Osteoblast (primary cell): ENCODE data around the gene WAC. TPM values are rescaled to one million over a fixed set of nuclear protein-coding genes. Genes with fewer than 3 reads are reported as not detected.

Experiments used
- DNase-seq: peaks from one replicate; pipeline ENCODE4 v3.0.0; 2011; ENCODE audit warnings: low spot score, mixed read lengths; ENCODE audit not compliant: insufficient read length; ENCODE audit errors: missing footprints
- H2AFZ ChIP-seq: 2 replicates; pipeline ENCODE4 v1.6.0; 2011; ENCODE audit warnings: mild to moderate bottlenecking, low read length
- H3K27ac ChIP-seq: 2 replicates; pipeline ENCODE4 v1.5.1; 2011; ENCODE audit warnings: mild to moderate bottlenecking, low read depth, low read length, moderate library complexity
- H3K27me3 ChIP-seq: 2 replicates; pipeline ENCODE4 v1.6.0; 2012; ENCODE audit warnings: mild to moderate bottlenecking, control low read depth, inconsistent platforms, low read length, moderate library complexity; ENCODE audit not compliant: insufficient read depth
- H3K36me3 ChIP-seq: 2 replicates; pipeline ENCODE4 v1.5.1; 2011; ENCODE audit warnings: mild to moderate bottlenecking, low read length, control low read depth, moderate library complexity; ENCODE audit not compliant: insufficient read depth
- H3K4me1 ChIP-seq: 2 replicates; pipeline ENCODE4 v1.5.1; 2011; ENCODE audit warnings: mild to moderate bottlenecking, low read length, control low read depth, moderate library complexity; ENCODE audit not compliant: insufficient read depth
- H3K4me2 ChIP-seq: 2 replicates; pipeline ENCODE4 v1.6.0; 2011; ENCODE audit warnings: mild to moderate bottlenecking, low read length; ENCODE audit not compliant: insufficient read depth
- H3K4me3 ChIP-seq: fragments of 200-600 bp; sonication (generic); 3 replicates; pipeline ENCODE4 v1.5.1; 2012; ENCODE audit warnings: mild to moderate bottlenecking, low read length, inconsistent platforms; ENCODE audit not compliant: insufficient read depth
- H3K79me2 ChIP-seq: 2 replicates; pipeline ENCODE4 v1.6.0; 2012; ENCODE audit warnings: mild to moderate bottlenecking, low read length, control low read depth, inconsistent platforms; ENCODE audit not compliant: insufficient read depth
- H3K9me3 ChIP-seq: 2 replicates; pipeline ENCODE4 v1.5.1; 2011; ENCODE audit warnings: low read depth, low read length, control low read depth
- H4K20me1 ChIP-seq: 2 replicates; pipeline ENCODE4 v1.6.0; 2012; ENCODE audit warnings: mild to moderate bottlenecking, low read length, control low read depth; ENCODE audit not compliant: insufficient read depth
- CTCF ChIP-seq: IDR thresholded peaks from 2 replicates; pipeline ENCODE4 v1.5.1; 2011; ENCODE audit warnings: mild to moderate bottlenecking, low read depth, low read length, moderate library complexity; ENCODE audit errors: extremely low read depth
- total RNA-seq: library from RNA; depleted of rRNA; stranded (reverse); fragments of >200 nt; gene quantifications from 2 replicates; pipeline ENCODE4 v1.2.3, GENCODE V29; 2012

Gene WAC
- total RNA-seq, 1 donor: 77.1 TPM

GRCh38 chr10:28555358-28555757, 22.4 kb downstream of the WAC start:
- Histone ChIP-seq H3K27me3 (no peaks in the 10 kb centered on the region), H3K36me3 (peaks cover 35% of the 10 kb centered on the region), H2AFZ (no peak overlapping the region), H3K4me2 (no peak overlapping the region), H4K20me1 (peaks cover 68% of the 10 kb centered on the region), H3K9me3 (no peaks in the 10 kb centered on the region), H3K4me1 (no peaks in the 10 kb centered on the region), H3K4me3 (no peak overlapping the region), H3K27ac (no peak overlapping the region), H3K79me2 (peaks cover 100% of the 10 kb centered on the region)
- TF ChIP-seq CTCF: no peak
- no peak for DNase-seq

GRCh38 chr10:28556142-28556541, 23.2 kb downstream of the WAC start:
- peaks cover 100% of the 10 kb centered on the region for H3K79me2 ChIP-seq
- H4K20me1 ChIP-seq: peaks cover 70% of the 10 kb centered on the region
- H3K4me1 ChIP-seq: no peaks in the 10 kb centered on the region
- H3K36me3 ChIP-seq: peaks cover 35% of the 10 kb centered on the region
- H3K4me2 ChIP-seq: no peak overlapping the region
- H3K27me3 ChIP-seq: no peaks in the 10 kb centered on the region
- TF ChIP-seq CTCF: no peak
- no peak for DNase-seq
- H2AFZ ChIP-seq: no peak overlapping the region
- H3K9me3 ChIP-seq: no peaks in the 10 kb centered on the region
- no peak overlapping the region for H3K27ac ChIP-seq
- no peak overlapping the region for H3K4me3 ChIP-seq

GRCh38 chr10:28558186-28558585, 25.3 kb downstream of the WAC start:
- H3K4me3 ChIP-seq: no peak overlapping the region
- no peak overlapping the region for H3K4me2 ChIP-seq
- H3K27ac ChIP-seq: no peak overlapping the region
- H3K36me3 ChIP-seq: peaks cover 38% of the 10 kb centered on the region
- peaks cover 100% of the 10 kb centered on the region for H3K79me2 ChIP-seq
- TF ChIP-seq CTCF: no peak
- peaks cover 76% of the 10 kb centered on the region for H4K20me1 ChIP-seq
- H3K4me1 ChIP-seq: no peaks in the 10 kb centered on the region
- H3K9me3 ChIP-seq: no peaks in the 10 kb centered on the region
- H2AFZ ChIP-seq: no peak overlapping the region
- no peak for DNase-seq
- H3K27me3 ChIP-seq: no peaks in the 10 kb centered on the region

GRCh38 chr10:28558923-28559508, 26.1 kb downstream of the WAC start:
- H3K9me3 ChIP-seq: no peaks in the 10 kb centered on the region
- H3K4me3 ChIP-seq: no peak overlapping the region
- peaks cover 77% of the 10 kb centered on the region for H4K20me1 ChIP-seq
- DNase-seq: no peak
- H3K4me1 ChIP-seq: no peaks in the 10 kb centered on the region
- no peak overlapping the region for H3K27ac ChIP-seq
- H3K79me2 ChIP-seq: peaks cover 100% of the 10 kb centered on the region
- TF ChIP-seq CTCF: no peak
- peaks cover 38% of the 10 kb centered on the region for H3K36me3 ChIP-seq
- H2AFZ ChIP-seq: no peak overlapping the region
- H3K27me3 ChIP-seq: no peaks in the 10 kb centered on the region
- no peak overlapping the region for H3K4me2 ChIP-seq
